Activated naive CD4-positive, alpha-beta T cell treated with anti-CD3 and anti-CD28 coated beads for 36 hours (primary cell): Measurements from ENCODE around the gene METTL24. TPM values are rescaled to one million over a fixed set of nuclear protein-coding genes. Genes with fewer than 3 reads are reported as not detected.
"Not testable (repeated sequence)": the region's sequence is repeated elsewhere in the genome, so short reads cannot be mapped to it uniquely, and the experiment has no call there.

Experiments used
- CTCF ChIA-PET: fragments of 350-600 bp; sonication (Branson Sonifier 250); formaldehyde crosslinking; loops from one replicate; lab custom pipeline; 2021; ENCODE audit warnings: antibody characterized with exemption; lab: Charles Lee
- DNase-seq: peaks from one replicate; pipeline ENCODE4 v3.0.0-alpha.2; 2020
- H3K27ac Mint-ChIP-seq: one replicate; pipeline ENCODE4 v1.8.0; 2021; ENCODE audit warnings: mild to moderate bottlenecking, mixed read lengths
- H3K27me3 Mint-ChIP-seq: one replicate; pipeline ENCODE4 v1.8.0; 2021; ENCODE audit warnings: low read depth, mixed read lengths
- H3K36me3 Mint-ChIP-seq: one replicate; pipeline ENCODE4 v1.8.0; 2021; ENCODE audit warnings: low read depth, mixed read lengths
- H3K4me1 Mint-ChIP-seq: one replicate; pipeline ENCODE4 v1.8.0; 2021; ENCODE audit warnings: low read depth, mixed read lengths
- H3K4me3 Mint-ChIP-seq: one replicate; pipeline ENCODE4 v1.8.0; 2021; ENCODE audit warnings: mild to moderate bottlenecking, moderate library complexity, mixed read lengths
- H3K9me3 Mint-ChIP-seq: one replicate; pipeline ENCODE4 v1.8.0; 2021; ENCODE audit warnings: mixed read lengths
- intact Hi-C: fragments of 100-400 bp; cut with micrococcal nuclease; formaldehyde crosslinking; loops from one replicate; pipeline ENCODE4 v1.15.1; 2023
- total RNA-seq, 2 experiments: library from RNA; stranded (reverse); gene quantifications; one replicate each; pipeline ENCODE4 v1.2.3, GENCODE V29; 2021

Gene METTL24
- total RNA-seq, 2 experiments from 2014 or later, result not detected

DNA sequence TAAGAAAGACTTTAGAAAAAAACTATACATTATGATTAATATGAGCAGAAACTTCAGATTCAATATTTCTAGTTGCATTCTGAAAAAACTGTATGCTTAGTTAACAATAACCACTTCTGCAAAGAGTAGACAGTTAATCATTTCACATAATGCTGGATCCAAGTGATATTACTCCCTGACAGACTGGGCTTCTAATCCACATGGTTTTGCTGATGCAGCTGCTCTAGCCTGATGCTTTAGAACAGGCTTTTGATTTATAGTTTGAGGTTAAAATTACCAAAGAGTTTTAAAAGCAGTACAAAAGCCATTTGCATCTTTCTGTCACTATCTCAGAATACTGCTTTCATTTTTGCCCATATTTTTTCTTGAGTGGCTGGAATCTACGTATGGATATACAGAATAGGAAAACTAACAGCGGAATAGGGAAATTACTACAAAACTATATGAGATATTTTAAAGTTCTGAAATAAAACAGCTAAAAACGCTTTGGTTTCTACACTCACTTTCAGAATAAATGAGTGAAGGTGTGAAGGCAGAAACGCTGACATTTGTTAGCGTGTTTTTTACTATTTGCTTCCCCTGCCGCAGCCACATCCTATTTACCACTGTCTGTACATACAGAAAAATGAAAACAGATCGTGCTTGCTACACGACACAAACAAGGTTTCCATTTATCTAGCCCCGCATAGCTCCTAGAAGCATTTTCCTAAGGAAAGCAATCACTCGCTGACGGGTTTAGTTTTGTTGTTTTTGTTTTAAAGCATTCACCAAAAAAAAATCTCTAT lies 61.7 kb downstream of the METTL24 start:
- H3K4me3 Mint-ChIP-seq, result no peak overlapping the region
- peaks cover 17% of the 10 kb centered on the region for H3K27me3 Mint-ChIP-seq
- no peaks in the 10 kb centered on the region for H3K36me3 Mint-ChIP-seq
- no peaks in the 10 kb centered on the region for H3K9me3 Mint-ChIP-seq
- no peak overlapping the region for H3K27ac Mint-ChIP-seq
- CTCF ChIA-PET, result no interaction called here
- DNase-seq, result peak; percentile 16
- peaks cover 8% of the 10 kb centered on the region for H3K4me1 Mint-ChIP-seq
- intact Hi-C loops, result loop anchor here (5.0 kb wide), 1 partner anchor 114 kb away; the partner anchor contains the start of gene CDC40

DNA sequence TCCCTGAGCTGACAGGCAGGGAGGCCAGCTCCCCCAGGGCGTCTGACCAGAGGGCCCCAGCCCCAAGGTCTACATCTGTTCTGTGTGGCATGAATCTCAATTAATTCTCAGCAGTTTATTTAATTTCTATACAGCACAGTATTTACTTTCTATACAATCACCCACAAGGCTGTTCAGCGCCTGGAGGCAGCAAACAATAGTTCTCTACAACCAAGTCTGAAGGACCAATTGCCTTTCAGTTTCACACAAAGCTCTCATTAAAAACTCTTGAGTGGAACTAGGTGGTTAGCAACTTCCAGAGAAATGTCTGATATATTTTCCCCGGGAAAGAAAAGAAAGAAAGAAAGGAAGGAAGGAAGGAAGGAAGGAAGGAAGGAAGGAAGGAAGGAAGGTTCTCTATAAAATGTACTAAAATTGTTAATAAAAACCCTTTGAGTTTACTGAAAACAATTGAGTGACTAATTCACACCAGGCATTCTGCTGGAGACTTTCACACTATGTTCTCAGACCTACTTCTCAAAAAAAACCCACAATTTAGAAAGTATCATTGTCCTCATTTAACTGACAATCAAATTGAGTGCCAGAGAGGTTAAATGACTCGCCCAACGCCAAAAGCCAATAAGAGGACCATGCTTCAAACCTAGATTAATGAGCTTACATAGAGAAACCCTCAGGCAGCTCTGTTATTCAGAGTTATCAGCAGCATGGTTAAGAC lies 62.5 kb downstream of the METTL24 start:
- Mint-ChIP-seq H3K4me3 (no peak overlapping the region), H3K36me3 (no peaks in the 10 kb centered on the region), H3K9me3 (peaks cover 3% of the 10 kb centered on the region), H3K27me3 (peaks cover 13% of the 10 kb centered on the region), H3K4me1 (peaks cover 8% of the 10 kb centered on the region), H3K27ac (no peak overlapping the region)
- DNase-seq, result no peak
- intact Hi-C loops, result loop anchor here (5.0 kb wide), 1 partner anchor 113 kb away; the partner anchor contains the start of gene CDC40
- CTCF ChIA-PET, result no interaction called here

- Mint-ChIP-seq H3K9me3 (peaks cover 4% of the 10 kb centered on the region), H3K4me3 (no peak overlapping the region), H3K36me3 (no peaks in the 10 kb centered on the region), H3K4me1 (no peaks in the 10 kb centered on the region), H3K27ac (no peak overlapping the region), H3K27me3 (peaks cover 8% of the 10 kb centered on the region)
- intact Hi-C loops, result no loop called here
- no peak for DNase-seq
- CTCF ChIA-PET, result interaction anchor here (0.5 kb wide), 1 partner anchor 408 kb away, joined by 4 read pairs; no protein-coding TSS in a partner anchor
These were observed 70.4 kb downstream of the METTL24 start for GRCh38 chr6:110287462-110288341.

DNA sequence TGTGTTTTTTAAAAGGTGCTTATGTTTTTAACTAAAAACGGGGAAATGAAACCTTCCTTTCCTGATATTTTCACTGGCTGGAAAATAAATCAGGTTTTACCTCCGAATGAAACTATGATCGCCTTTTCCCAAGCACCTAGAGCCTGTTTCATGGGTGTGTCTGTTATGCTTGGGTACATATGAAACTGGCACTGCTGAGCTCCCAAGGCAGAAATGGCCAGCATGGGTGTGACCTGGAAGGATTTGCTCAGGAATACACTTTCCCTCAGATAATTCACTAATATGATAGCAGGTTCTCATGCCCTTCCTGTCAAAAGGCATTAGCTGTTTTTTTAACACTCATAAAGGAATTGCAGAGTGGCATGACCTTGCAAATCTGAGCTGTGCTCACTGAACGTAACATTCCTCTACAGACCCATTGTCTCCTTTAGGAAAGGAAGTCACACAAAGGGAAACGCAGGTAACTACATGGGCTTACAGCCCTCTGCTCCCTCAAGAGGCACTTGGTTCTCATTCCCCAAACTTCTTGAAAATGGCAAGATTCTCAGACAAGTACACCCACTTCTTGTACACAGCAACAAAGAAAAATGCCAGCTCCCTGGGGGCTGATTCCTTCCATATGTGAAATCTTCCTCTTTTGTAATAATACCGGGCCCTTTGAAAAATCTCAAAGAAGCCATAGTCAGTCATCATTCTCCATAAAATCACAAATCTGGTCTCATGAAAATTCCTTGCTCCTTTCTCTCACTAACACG lies 72.7 kb downstream of the METTL24 start:
- Mint-ChIP-seq H3K4me1 (no peaks in the 10 kb centered on the region), H3K27ac (no peak overlapping the region), H3K4me3 (no peak overlapping the region), H3K27me3 (peaks cover 7% of the 10 kb centered on the region), H3K36me3 (no peaks in the 10 kb centered on the region), H3K9me3 (peaks cover 2% of the 10 kb centered on the region)
- DNase-seq, result no peak
- CTCF ChIA-PET, result no interaction called here
- intact Hi-C loops, result no loop called here

GRCh38 chr6:110284855-110285254 lies 73.3 kb downstream of the METTL24 start:
- no peak overlapping the region for H3K4me3 Mint-ChIP-seq
- no peak for DNase-seq
- H3K9me3 Mint-ChIP-seq, result peaks cover 2% of the 10 kb centered on the region
- CTCF ChIA-PET, result no interaction called here
- H3K27ac Mint-ChIP-seq, result no peak overlapping the region
- H3K4me1 Mint-ChIP-seq, result no peaks in the 10 kb centered on the region
- no peaks in the 10 kb centered on the region for H3K36me3 Mint-ChIP-seq
- peaks cover 7% of the 10 kb centered on the region for H3K27me3 Mint-ChIP-seq
- intact Hi-C loops, result no loop called here

DNA sequence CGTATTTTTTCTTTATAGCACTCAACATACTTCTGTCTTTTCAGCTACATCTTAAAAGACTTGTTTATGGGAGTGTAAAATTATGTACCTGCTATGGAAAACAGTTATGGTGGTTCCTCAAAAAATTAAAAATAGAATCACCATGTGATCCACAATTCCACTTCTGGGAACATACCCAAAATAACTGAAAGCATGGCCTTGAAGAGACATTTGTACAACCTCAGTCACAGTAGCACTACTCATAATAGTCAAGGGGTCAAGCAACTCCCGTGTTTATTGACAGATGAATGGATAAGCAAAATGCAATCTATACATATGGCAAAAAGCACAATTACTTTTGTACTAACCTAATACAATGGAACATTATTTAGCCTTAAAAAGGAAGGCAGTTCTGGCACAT lies 74.5 kb downstream of the METTL24 start:
- Mint-ChIP-seq H3K27ac (no peak overlapping the region), H3K36me3 (no peaks in the 10 kb centered on the region), H3K4me1 (no peaks in the 10 kb centered on the region), H3K9me3 (peaks cover 5% of the 10 kb centered on the region), H3K4me3 (no peak overlapping the region), H3K27me3 (peaks cover 7% of the 10 kb centered on the region)
- CTCF ChIA-PET, result no interaction called here
- intact Hi-C loops, result no loop called here
- DNase-seq, result no peak

- CTCF ChIA-PET, result no interaction called here
- H3K4me1 Mint-ChIP-seq, result no peaks in the 10 kb centered on the region
- H3K27me3 Mint-ChIP-seq, result peaks cover 4% of the 10 kb centered on the region
- DNase-seq, result no peak
- H3K9me3 Mint-ChIP-seq, result peaks cover 5% of the 10 kb centered on the region
- no peak overlapping the region for H3K4me3 Mint-ChIP-seq
- no peaks in the 10 kb centered on the region for H3K36me3 Mint-ChIP-seq
- intact Hi-C loops, result no loop called here
- H3K27ac Mint-ChIP-seq, result no peak overlapping the region
These were observed 75.7 kb downstream of the METTL24 start for GRCh38 chr6:110282412-110282811.

- Mint-ChIP-seq H3K36me3 (no peaks in the 10 kb centered on the region), H3K27me3 (peaks cover 13% of the 10 kb centered on the region), H3K9me3 (peaks cover 5% of the 10 kb centered on the region), H3K4me3 (no peak overlapping the region), H3K4me1 (no peaks in the 10 kb centered on the region), H3K27ac (no peak overlapping the region)
- CTCF ChIA-PET, result interaction anchor here (1.2 kb wide), 1 partner anchor 238 kb away, joined by 4 read pairs; no protein-coding TSS in a partner anchor
- DNase-seq, result no peak
- intact Hi-C loops, result no loop called here
These were observed 81.0 kb downstream of the METTL24 start for GRCh38 chr6:110277100-110277665.

- H3K36me3 Mint-ChIP-seq, H3K4me3 Mint-ChIP-seq, H3K27ac Mint-ChIP-seq, CTCF ChIA-PET, DNase-seq, intact Hi-C loops, H3K9me3 Mint-ChIP-seq, H3K4me1 Mint-ChIP-seq: not testable (repeated sequence)
- H3K27me3 Mint-ChIP-seq, result peaks cover 14% of the 10 kb centered on the region
These were observed 85.4 kb downstream of the METTL24 start for GRCh38 chr6:110272781-110273180.

- Mint-ChIP-seq H3K9me3 (peaks cover 2% of the 10 kb centered on the region), H3K36me3 (no peaks in the 10 kb centered on the region), H3K4me1 (no peaks in the 10 kb centered on the region), H3K27ac (no peak overlapping the region), H3K4me3 (no peak overlapping the region), H3K27me3 (peaks cover 14% of the 10 kb centered on the region)
- no peak for DNase-seq
- intact Hi-C loops, result no loop called here
- CTCF ChIA-PET, result no interaction called here
These were observed 86.5 kb downstream of the METTL24 start for GRCh38 chr6:110271732-110272022.

- H3K9me3 Mint-ChIP-seq, result peaks cover 3% of the 10 kb centered on the region
- H3K4me1 Mint-ChIP-seq, result no peaks in the 10 kb centered on the region
- DNase-seq, result no peak
- no peak overlapping the region for H3K27ac Mint-ChIP-seq
- H3K27me3 Mint-ChIP-seq, result peaks cover 11% of the 10 kb centered on the region
- H3K36me3 Mint-ChIP-seq, result no peaks in the 10 kb centered on the region
- H3K4me3 Mint-ChIP-seq, result no peak overlapping the region
- CTCF ChIA-PET, result no interaction called here
- intact Hi-C loops, result no loop called here
These were observed 88.0 kb downstream of the METTL24 start for GRCh38 chr6:110270165-110270564.
